DMS53 treated with DMSO at 0.1 percent for 48 hours (cell line): ENCODE data around the gene SLX9.

Experiments
- DNase-seq: peaks from one replicate; lab custom pipeline; 2025; ENCODE audit not compliant: unreplicated experiment; lab: John Stamatoyannopoulos, UW

SLX9 gene

DNA sequence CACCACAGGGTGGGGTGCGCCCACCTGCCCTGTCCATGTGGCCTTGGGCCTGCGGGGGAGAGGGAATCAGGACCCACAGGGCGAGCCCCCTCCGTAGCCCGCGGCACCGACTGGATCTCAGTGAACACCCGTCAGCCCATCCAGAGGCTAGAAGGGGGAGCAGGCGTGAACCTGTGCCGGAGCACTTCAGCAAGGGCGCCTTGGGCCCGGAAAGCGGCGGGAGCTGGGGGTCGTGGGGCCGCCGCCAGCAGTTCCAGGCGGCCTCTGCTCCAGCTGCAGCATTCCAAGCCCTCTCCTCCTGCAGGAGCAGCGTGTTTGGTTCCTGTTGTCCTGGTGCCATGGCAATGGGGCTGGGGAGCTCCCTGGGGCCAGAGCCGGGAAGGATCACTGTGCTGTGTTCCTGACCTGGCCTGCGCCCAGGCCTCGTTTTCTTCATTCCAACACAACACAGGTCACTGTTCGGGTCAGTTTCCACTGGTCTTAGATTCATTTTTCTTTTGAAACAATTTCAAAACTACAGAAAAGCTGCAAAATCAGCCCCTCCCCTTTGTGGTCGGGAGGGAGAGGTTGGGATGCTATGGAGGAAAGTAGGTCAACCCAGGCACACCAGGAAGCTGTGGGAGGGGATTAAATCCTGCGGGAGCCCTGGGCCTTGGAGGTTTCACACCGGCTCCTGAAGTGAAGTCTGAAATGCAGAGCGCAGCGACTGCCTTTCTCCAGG, 18.8 kb downstream of the SLX9 start:
- DNase-seq, result no peak

DNA sequence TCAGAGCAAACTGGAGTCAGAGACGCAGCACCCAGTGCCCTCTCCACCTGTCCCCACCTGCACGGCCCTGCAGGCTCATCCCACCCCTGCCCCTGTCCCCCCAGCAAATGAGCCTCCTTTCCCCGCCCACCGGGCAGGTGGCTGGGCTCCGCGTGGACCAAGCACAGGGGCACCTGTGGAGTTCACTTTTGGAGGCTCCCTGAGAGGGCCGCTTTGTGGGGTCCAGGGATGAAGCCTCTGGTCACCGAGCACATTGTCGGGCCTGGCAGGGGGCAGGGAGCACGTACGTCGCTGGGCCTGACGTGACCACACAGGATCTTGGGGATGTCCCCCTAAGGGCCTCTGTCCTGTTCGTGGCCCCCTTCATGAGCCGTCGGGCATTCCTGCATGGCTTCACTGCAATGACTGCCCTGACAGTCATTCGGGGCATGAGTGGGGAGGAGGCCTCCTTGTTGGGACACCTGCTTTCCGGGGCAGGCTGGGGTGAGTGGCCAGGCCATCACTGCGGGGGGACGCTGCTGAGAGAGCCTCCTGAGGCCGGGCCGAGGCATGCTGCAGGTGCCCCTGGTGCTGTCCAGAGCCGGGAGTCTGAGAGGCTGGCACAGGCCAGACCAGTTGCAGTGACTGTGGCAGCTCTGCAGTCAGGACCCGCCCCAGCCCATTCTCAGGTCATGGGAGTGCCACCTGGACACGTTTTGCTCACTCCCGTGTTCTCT, 19.7 kb downstream of the SLX9 start:
- no peak for DNase-seq

DNA sequence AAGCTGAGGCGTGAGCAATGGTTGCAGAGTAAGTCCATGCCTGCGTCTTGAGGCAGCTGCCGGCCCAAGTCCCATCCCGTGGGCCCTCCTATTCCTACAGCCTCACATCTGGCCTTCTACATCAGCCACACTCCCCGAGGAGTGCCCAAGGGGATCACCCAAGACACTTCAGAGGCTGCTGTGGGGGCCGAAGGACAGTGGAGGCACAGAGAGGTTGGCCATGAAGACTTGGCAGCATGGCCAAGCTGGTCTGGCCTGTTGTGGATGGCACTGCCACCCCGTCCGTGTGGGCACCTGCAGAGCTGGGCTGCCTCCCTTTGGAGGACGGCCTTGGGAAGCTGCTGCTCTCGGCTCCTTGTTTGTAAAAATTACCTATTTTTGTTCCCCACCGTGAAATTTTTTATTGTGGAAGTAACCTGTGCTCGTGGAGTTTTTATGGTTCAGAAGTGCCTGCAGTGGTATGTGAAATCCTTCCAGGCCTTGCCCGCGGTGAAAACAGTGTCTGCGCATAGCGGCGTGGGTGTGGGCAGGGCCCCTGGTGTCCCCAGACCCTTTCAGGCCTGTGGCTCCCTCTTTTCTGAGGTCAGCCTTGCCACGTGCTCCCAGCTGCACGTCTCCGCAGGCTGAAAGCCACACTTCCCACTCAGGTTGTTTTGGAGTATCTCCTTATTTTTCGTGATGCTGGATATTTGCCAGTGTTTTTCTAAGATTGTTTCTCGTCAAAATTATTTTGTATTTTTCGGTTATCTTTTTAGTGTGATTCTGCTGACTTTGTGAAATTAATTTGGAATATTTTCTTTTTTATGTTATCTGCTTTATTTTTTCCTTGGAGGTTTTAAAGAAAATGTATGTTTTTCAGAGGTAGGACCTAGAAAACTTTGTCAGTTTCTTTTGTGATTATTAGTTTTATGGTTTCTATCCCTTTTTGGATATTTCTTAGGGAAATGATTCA, 20.6 kb downstream of the SLX9 start:
- no peak for DNase-seq

DNA sequence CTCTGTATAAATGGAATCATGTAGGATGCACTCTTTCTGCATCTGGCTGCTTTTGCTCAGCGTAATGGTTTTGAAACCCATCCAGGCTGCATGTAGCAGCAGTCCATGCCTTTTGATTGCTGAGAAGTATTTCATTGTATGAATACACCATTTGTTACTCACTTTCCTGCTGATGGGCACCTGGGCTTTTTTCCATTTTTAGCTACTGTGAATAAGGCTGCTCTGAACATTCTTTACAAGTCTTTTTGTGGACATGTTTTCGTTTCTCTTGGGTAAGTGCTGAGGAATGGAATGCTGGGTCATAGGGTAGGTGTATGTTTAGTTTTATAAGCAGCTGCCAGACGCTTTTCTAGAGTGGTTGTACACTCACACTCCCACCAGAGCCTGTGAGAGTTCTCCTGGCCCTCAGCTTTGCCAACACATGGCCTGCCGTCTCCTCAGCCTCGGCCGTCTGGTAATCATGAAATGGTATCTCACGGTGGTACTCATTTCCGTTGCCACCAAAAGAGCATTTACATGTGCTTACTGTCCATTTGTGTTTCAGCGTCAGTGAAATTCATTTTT, 22.7 kb downstream of the SLX9 start:
- no peak for DNase-seq

DNA sequence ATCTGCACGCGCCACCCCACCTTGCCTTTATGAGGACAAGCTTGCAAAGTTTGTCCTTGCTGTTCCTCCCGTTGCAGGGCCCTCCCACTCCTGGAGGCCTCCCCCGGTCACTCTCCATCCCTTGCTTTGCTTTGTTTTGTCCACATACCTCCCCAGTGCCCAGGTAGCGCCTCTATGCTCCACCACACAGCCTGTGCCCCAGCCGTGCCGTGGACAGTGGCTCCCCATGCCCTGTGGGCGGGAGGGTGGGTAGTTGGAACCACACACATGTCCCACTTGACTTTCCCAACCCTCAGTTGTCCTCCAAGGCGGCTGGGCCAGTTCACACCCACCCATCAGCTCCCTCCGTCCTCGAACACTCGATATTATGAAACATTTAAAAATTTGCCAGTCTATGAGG, 24.6 kb downstream of the SLX9 start:
- no peak for DNase-seq

DNA sequence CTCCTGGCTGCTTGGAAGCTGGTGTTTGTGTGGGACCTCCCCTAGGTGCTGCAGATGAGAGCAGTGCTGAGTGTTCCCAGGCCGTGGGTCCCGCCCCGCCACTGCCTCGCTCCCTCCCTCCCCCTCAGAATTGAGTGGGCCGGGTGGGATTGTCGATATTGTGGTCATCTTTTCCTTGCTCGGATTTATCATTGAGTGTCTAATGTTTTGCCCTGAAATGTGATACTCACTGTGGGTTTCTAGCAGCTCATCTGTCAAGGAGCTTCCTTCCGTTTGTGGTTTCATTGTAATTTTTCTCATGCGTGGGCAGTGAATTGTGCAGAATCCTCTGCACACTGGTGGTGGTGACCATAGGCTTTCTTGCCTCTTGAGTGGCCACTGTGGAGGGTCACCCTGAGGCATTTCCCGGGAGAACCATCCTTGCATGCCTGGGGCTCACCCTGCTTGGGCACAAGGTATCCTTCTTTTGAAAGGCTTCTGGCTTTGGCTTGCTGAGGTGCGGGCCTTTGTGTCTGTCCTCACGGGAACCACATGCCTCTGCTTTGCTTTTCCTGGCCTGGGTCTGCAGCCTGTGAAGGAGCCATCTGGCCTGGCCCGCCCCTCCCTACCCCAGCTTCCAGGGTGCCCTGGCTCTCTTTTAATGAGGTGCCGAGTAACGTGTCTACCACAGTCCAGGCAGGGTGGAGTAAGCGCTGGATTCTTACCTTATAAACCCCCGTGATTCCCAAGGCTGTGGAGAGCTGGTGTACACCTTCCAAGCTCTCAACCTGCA, 25.6 kb downstream of the SLX9 start:
- DNase-seq, result no peak

DNA sequence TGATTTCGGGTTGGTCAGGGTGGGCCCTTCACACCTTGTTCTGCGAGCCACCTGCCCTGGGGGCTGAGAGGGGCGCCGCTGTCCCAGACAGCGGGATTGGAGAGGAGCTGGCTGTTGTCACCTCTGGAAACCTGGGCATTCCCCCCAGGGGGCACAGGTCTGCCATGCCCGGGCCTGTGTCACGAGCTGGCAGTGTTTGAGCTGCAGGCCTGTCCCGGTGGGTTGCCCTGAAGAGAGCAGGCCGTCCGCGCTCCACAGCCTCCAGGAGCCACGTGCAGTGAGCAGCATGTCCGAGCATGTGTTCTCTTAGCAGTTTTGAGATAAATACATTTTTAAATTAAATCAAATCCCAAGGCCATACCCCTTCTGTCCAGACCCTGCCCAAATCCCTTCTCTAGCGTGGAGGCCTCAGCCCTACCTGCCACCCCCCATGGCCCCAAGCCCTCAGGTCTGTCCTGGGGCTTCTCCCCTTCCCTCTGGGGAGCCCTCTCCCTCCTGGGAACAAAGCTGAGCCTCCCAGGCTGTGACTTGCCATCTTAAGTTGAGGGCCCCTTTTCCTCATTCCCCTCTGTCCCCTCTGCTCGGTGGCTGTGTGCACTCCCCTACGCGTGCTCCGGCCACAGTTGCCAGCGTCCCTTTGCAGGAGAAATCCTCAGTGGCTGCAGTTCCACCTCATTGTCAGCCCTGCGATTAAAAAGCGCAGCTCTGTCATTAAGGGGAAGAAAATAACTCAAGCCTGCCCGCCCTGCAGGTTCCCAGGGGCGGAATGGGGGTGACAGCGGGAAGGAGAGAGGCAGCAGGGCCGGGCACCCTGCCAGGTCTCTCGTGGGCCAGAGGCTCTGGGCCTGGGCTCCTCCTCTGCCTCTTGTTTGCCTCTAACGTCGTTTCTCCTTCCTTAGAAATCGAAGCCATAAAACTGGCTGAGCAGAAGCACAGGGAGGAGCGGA, 26.6 kb downstream of the SLX9 start:
- no peak for DNase-seq

DNA sequence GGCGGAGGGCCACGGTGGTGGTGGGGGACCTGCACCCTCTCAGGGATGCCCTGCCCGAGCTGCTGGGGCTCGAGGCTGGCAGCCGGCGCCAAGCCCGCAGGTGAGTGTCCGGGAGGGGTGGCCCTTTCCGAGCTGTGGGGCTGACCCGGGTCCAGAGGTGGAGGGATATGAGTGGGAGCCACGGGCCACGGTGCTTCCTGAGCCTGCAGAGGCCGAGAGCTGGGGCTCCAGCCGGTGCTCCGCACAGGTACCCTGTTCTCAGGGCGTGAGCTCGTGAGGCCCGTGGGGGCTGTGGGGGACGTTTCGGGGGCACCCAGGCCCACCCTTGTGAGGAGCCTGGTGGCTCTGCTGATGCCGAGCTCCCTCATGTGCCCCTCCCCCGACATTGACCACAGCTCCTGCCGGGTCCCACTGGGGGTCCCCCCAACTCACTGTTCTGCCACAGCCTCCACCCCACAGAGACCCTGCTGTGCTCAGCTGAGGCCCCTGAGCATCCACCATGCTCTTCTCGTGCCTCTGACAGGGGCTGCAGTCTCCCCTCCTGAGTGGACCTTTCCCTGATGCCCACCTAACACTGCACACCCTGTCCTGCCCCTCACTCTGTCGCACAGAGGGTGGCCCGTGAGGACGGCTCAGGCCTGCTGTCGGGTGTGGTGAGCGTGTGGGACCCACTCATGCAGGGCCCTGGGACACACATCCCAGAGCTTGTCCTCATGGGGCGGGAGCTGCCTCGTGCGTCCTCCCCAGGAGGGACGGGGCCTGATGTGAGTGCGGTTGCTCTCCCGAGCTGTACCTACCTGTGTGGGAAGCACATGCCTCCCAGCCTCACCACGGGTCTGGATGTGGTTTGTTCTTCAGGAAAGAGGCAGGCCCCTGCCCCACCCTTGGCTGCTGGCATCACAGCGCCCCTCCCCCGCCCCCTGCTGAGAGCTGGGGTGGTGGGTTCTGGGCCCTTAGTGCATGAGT, 27.5 kb downstream of the SLX9 start:
- no peak for DNase-seq

DNA sequence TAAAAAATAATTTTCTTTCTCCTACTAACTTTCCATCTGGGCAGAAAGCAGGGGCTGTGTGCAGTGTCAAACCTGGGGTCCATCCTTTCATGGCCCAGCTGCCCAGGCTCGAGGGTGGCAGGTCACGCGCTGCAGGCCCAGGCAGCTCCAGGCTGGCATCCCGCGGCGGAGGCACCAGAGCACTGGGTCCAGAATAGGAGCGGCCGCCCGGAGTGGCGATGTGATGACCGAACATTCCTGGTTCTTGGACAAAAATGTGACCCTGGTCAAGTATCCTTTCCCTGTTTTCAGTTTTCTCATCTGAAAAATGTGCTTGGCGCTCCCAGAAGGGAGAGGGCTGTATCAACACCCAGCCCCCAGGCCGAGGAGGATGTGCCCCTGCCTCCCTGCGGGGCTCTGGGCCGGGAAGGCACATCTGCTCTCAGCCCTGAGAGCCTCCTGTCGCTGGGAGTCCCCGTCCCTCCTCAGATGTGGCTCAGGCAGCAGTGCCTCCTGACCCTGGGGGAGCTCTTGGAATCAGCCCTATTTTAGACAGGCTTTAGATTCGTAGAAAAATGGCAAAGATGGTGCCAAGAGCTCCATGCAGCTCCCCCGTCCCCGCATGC, 29.3 kb downstream of the SLX9 start:
- DNase-seq, result no peak

DNA sequence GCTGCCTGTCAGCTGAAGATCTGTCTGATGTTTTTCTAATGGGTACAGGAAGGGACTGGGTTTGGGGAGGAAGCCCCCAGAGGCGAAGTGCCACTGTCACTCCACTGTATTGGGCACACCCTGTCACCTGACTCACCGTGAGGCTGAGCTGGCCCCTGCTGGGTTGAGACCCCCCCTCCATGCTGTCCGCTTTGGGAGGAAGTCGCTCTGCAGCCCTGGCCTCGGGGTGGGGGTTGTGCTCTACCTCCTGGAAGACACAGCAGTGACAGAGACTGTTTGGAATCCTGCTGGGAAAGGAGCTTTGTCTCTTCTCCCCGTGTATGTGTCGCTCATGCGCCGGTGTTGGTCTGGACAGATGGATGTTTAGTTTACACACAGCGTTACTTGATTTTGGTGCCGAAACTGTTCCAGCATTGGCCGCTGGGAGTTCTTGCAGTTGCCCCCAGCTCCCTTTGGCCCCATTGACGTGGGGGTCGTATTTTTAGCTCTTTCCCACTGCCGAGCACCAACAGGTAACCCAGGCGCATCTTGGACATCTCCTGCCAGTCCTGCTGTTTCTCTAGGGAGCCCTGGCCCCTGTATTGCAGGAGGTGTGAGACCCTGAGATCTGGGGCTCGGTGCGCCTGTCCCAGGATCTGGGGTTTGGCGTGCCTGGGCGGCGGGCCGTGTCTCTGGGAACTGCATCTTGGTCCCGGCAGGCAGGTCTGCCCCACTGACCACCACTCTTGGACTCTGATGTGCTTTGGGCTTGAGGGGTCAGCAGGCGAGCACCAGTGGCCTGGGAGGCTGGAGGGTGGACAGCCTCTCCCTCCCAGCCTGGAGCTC, 30.3 kb downstream of the SLX9 start:
- DNase-seq, result no peak

DNA sequence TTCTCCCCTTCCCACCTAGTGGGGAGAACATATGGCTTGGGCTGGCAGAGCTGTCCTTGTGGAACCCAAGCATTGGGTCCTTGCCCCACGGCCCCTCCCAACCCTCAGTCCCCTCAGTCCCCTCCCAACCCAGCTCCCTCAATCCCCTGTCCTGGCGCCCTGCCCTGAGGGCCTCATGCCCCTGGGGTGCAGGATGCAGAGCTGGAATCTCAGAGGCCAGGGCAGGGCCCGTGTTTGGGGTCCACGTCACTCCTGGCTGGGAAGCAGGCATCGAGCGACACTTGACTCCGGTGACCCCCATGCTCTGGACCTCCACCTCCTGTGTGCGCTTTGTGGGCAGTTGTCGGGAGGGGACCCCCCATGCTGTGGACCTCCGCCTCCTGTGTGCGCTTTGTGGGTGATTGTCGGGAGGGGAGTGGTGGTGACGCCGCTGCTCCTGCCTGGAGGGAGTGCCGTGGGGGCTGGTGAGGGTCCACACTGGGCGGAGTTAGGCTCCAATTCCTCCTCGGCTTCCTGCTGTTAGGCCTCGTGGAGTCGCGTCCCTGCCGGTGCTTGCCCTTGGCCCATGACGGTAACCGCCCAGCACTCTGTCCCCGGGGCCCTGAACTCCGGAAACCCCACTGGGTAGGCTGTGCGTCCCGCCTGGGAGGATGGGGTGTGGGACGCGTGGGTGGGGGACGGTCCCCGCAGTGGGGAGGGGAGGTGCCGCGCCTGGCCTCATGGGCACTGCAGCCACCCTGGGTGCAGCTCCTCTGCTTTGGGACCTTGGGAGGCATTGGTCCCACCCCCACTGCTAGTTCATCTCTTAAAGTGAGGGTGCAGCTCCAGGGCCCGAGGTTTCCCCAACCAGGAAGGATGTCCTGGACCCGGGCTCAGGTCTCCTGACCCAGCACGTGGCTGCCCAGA, 31.2 kb downstream of the SLX9 start:
- no peak for DNase-seq

DNA sequence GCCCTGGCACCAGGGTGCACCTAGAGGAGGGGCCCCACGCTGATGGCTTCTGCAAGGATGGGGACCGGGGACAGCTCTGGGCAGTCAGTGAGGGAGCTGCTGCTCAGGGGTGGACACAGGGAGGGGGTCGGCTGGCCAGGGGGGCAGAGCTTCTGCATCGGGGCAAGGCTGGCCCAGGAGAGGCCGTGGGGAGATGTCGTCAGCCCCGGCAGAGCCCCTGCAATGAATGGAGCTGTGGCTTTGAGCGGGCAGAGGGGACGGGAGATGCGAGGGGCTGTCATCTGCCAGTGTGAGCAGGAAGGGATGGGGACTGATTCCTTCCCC, 31.8 kb downstream of the SLX9 start:
- no peak for DNase-seq

DNA sequence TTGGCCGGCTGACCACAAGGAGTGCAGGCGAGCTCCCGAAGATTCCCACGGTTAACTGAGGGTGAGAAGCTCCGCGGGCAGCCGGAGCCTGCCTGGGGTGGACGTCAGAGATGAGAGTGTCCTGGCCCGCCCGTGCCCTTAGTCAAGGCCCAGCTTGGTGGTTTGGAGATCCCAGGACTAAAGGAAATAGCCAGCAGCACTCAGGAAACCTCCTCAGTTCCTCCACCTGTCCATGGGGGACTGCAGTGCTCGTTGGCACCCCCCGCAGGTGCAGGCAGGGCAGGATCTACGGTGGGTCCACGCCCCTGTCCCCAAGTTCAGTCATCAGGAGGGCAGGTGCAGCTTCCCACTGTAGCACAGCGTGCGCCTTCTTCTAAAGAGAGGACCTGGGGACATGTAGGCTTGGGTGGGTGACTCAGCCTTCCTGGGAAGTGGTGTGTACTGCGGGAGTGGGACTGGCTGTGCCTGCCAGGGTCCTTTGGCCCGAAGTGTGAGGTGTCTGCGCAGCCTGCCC, 32.5 kb downstream of the SLX9 start:
- no peak for DNase-seq

DNA sequence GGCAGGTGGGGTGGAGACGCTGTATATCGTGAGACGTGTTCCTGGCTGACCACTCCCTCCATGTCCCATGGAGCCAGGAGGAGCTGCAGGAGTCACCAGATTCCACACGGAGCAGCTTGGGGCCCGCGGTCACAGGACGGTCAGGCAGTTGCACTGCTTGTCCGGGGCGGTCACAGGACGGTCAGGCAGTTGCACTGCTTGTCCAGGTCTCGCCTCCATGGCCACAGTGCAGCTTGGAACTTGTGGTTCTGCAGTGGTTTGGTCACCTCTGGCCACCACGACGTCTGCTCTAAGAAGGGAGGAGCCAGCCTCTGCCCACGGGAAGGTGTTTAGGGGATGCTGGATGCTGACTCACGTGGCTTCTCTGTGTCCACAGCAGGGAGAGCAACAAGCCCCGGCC, 33.0 kb downstream of the SLX9 start:
- no peak for DNase-seq

DNA sequence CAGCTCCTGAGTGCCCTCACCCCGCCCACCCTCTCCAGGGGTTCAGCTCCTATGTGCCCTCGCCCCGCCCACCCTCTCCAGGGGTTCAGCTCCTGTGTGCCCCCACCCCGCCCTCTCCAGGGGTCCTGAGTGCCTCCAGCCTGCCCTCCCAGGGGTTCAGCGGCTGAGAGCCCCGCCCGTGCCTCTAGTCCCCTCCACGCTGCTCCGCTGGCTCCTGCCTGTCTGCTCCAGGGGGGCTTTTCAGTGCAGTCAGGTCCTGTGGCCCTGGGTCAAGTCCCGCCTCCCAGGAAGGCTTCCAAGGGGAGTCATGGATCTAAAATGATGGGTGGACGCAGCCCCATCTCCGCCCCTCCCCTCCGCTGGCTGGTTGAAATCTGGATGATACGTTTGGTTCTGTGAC, 33.8 kb downstream of the SLX9 start:
- no peak for DNase-seq

DNA sequence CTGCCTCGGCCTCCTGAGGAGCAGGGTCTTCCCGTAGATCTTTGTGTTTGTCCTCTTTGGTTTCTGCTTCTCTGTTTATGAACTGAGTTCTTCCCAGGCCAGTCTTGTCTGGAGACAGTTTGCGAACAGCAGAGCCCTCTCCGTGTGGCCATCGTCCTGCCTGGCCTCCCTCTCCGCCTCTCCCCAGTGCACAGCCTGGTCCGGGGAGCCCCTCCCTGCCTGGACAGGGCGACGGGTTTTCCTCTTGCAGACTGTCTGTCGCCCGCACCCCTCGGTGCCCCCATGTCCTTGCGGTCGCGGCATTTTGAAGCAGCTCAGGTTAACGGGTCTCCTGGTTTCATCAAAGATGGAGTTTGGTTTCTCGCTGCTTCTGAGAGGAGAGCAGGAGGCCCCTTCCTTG, 34.8 kb downstream of the SLX9 start:
- DNase-seq, result no peak
